G401 (cell line): Measurements from ENCODE around the gene PHACTR4. TPM values are rescaled to one million over a fixed set of nuclear protein-coding genes. Genes with fewer than 3 reads are reported as not detected.
A peak's percentile ranks its signal among the peaks of the same experiment; 100 is the strongest.
"Not testable (repeated sequence)": the region's sequence is repeated elsewhere in the genome, so short reads cannot be mapped to it uniquely, and the experiment has no call there.

ENCODE experiments used
- DNase-seq: peaks from one replicate; pipeline ENCODE4 v3.0.0-alpha.2; 2015; ENCODE audit warnings: low spot score
- in situ Hi-C: cut with HindIII; loops from 2 replicates; pipeline ENCODE4 v1.10.0; 2016; ENCODE audit warnings: low sequenced_read_pairs, mixed read lengths
- total RNA-seq: library from RNA; depleted of rRNA; stranded (reverse); fragments of >200 nt; shearing (Covaris generic); gene quantifications from 2 replicates; pipeline ENCODE4 v1.2.3, GENCODE V29; 2014

PHACTR4 gene
- total RNA-seq, 1 experiment from 2014 or later, result 4.8 TPM

GRCh38 chr1:28365864-28366263 is 3.7 kb upstream of the PHACTR4 start:
- DNase-seq, result no peak
- in situ Hi-C loops, result no loop called here

GRCh38 chr1:28368608-28369007 is 932 bp upstream of the PHACTR4 start:
- in situ Hi-C loops, DNase-seq: not testable (repeated sequence)

GRCh38 chr1:28370239-28371009 is 884 bp downstream of the PHACTR4 start:
- in situ Hi-C loops, result no loop called here
- peak; percentile 41 for DNase-seq

- DNase-seq, result no peak
- in situ Hi-C loops, result no loop called here
Observed at GRCh38 chr1:28371010-28371377, 1.5 kb downstream of the PHACTR4 start.

- DNase-seq, in situ Hi-C loops: not testable (repeated sequence)
Observed at GRCh38 chr1:28373450-28373849, 3.9 kb downstream of the PHACTR4 start.

- no peak for DNase-seq
- in situ Hi-C loops, result no loop called here
Observed at GRCh38 chr1:28374297-28374696, 4.8 kb downstream of the PHACTR4 start.

- in situ Hi-C loops, DNase-seq: not testable (repeated sequence)
Observed at GRCh38 chr1:28375598-28375997, 6.1 kb downstream of the PHACTR4 start.

GRCh38 chr1:28376195-28376594 is 6.7 kb downstream of the PHACTR4 start:
- DNase-seq, in situ Hi-C loops: not testable (repeated sequence)

- DNase-seq, result no peak
- in situ Hi-C loops, result no loop called here
Observed at GRCh38 chr1:28378906-28379305, 9.4 kb downstream of the PHACTR4 start.

- in situ Hi-C loops, result no loop called here
- no peak for DNase-seq
Observed at GRCh38 chr1:28380394-28380793, 10.9 kb downstream of the PHACTR4 start.

GRCh38 chr1:28383785-28384184 is 14.2 kb downstream of the PHACTR4 start:
- DNase-seq, in situ Hi-C loops: not testable (repeated sequence)

GRCh38 chr1:28392027-28392652 is 22.6 kb downstream of the PHACTR4 start:
- no peak for DNase-seq
- in situ Hi-C loops, result no loop called here

- in situ Hi-C loops, result no loop called here
- DNase-seq, result no peak
Observed at GRCh38 chr1:28394136-28394535, 24.6 kb downstream of the PHACTR4 start.

- DNase-seq, result no peak
- in situ Hi-C loops, result no loop called here
Observed at GRCh38 chr1:28395181-28395580, 25.6 kb downstream of the PHACTR4 start.

GRCh38 chr1:28401760-28402159 is 32.2 kb downstream of the PHACTR4 start:
- in situ Hi-C loops, result no loop called here
- no peak for DNase-seq

- in situ Hi-C loops, result no loop called here
- DNase-seq, result no peak
Observed at GRCh38 chr1:28409090-28409489, 39.5 kb downstream of the PHACTR4 start.

GRCh38 chr1:28411656-28412055 is 42.1 kb downstream of the PHACTR4 start:
- DNase-seq, result no peak
- in situ Hi-C loops, result no loop called here

- in situ Hi-C loops, result no loop called here
- DNase-seq, result no peak
Observed at GRCh38 chr1:28412731-28413130, 43.2 kb downstream of the PHACTR4 start.

GRCh38 chr1:28416509-28417194 is 47.1 kb downstream of the PHACTR4 start:
- no peak for DNase-seq
- in situ Hi-C loops, result no loop called here

- in situ Hi-C loops, result no loop called here
- DNase-seq, result no peak
Observed at GRCh38 chr1:28417441-28417922, 47.9 kb downstream of the PHACTR4 start.
